Measurements from ENCODE around the gene MXD3. TPM values are rescaled to one million over a fixed set of nuclear protein-coding genes. Genes with fewer than 3 reads are reported as not detected.
"Not testable (repeated sequence)": the region's sequence is repeated elsewhere in the genome, so short reads cannot be mapped to it uniquely, and the experiment has no call there.

Gene MXD3
- total and polyA plus RNA-seq, 2 donors (not counting 3 experiments of a cell fraction or from before 2014, with no cell fraction given) = 38.4 to 44.2 TPM

DNA sequence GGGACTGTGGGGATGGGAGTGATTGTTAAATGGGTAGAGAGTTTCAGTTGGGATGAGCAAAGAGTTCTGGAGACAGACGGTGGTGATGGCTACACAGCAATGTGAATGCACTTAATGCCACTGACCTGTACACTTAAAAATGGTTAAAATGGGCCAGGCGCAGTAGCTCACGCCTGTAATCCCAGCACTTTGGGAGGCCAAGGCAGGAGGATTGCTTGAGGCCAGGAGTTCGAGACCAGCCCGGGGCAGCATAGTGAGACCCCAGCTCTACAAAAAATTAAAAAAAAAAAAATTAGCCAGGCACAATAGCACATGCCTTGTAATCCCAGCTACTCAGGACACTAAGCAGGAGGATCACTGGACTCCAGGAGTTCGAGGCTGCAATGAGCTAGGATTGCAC lies 32.1 kb upstream of the MXD3 start:
- Histone ChIP-seq H3K4me1 (ENCODE audit: control insufficient read depth, extremely low read depth, insufficient read depth, low read length) (no peaks in the 10 kb centered on the region), H3K9ac (replicated peaks; ENCODE audit: extremely low read depth, insufficient read depth, low read length) (no peak overlapping the region), H3K79me2 (ENCODE audit: control insufficient read depth, insufficient read depth, low read length) (peaks cover 56% of the 10 kb centered on the region), H3K4me2 (ENCODE audit: insufficient read depth, low read length) (no peak overlapping the region), H3K27ac (ENCODE audit: insufficient read depth, low read depth, low read length) (no peak overlapping the region), H3K36me3 (ENCODE audit: control insufficient read depth in 2 of 2, extremely low read depth in 1 of 2, insufficient read depth in 2 of 2, low read length in 2 of 2) (peaks cover 8 to 13% of the 10 kb centered on the region in 2 experiments), H2AFZ (ENCODE audit: low read depth, low read length) (no peak overlapping the region), H3K27me3 (ENCODE audit: control insufficient read depth in 2 of 2, insufficient read depth in 2 of 2, low read length in 2 of 2) (no peaks in the 10 kb centered on the region), H3K9me3 (replicated peaks; ENCODE audit: control insufficient read depth, insufficient read depth, low read length) (no peaks in the 10 kb centered on the region), H3K4me3 (replicated peaks in 1 of 3; ENCODE audit: insufficient read depth in 1 of 3, low read depth in 1 of 3, low read length in 3 of 3) (no peak overlapping the region), H3K9me1 (replicated peaks; ENCODE audit: control insufficient read depth, extremely low read depth, insufficient read depth, low read length) (no peaks in the 10 kb centered on the region), H4K20me1 (replicated peaks; ENCODE audit: control insufficient read depth, extremely low read depth, insufficient read depth, low read length) (peaks cover 3% of the 10 kb centered on the region)
- BruUV-seq (replicated peaks) = no TSS peak
- POLR2A ChIA-PET = no interaction called here
- FAIRE-seq = no peak
- DNase-seq (ENCODE audit: low read depth, low spot score) = no peak
- TF ChIP-seq MYC (IDR thresholded peaks at IDR 0.05; ENCODE audit: low read depth, low read length) (no peak), EZH2 (IDR thresholded peaks at IDR 0.05; ENCODE audit: borderline replicate concordance, low read depth, low read length, severe bottlenecking) (no peak), GATA2 (IDR thresholded peaks at IDR 0.05; ENCODE audit: insufficient read depth, insufficient read length, low read depth, low read length) (no peak), POLR2AphosphoS5 (IDR thresholded peaks at IDR 0.05; ENCODE audit: insufficient read depth, low read depth, low read length) (no peak), FOS (IDR thresholded peaks at IDR 0.05; ENCODE audit: borderline replicate concordance, insufficient read depth, low read length) (no peak), JUN (IDR thresholded peaks at IDR 0.05; ENCODE audit: borderline replicate concordance, insufficient read depth, insufficient read length, low read depth) (no peak), POLR2A (IDR thresholded peaks at IDR 0.05; ENCODE audit: low read depth, low read length) (no peak)
- TF ChIP-seq, protein P1, sequence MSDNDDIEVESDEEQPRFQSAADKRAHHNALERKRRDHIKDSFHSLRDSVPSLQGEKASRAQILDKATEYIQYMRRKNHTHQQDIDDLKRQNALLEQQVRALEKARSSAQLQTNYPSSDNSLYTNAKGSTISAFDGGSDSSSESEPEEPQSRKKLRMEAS (IDR thresholded peaks at IDR 0.05; ENCODE audit: insufficient read depth, insufficient read length) = no peak
- TF ChIP-seq, protein P2, sequence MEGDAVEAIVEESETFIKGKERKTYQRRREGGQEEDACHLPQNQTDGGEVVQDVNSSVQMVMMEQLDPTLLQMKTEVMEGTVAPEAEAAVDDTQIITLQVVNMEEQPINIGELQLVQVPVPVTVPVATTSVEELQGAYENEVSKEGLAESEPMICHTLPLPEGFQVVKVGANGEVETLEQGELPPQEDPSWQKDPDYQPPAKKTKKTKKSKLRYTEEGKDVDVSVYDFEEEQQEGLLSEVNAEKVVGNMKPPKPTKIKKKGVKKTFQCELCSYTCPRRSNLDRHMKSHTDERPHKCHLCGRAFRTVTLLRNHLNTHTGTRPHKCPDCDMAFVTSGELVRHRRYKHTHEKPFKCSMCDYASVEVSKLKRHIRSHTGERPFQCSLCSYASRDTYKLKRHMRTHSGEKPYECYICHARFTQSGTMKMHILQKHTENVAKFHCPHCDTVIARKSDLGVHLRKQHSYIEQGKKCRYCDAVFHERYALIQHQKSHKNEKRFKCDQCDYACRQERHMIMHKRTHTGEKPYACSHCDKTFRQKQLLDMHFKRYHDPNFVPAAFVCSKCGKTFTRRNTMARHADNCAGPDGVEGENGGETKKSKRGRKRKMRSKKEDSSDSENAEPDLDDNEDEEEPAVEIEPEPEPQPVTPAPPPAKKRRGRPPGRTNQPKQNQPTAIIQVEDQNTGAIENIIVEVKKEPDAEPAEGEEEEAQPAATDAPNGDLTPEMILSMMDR (IDR thresholded peaks at IDR 0.05; ENCODE audit: extremely low read depth in 1 of 2, insufficient read depth in 1 of 2, low read depth in 1 of 2, low read length in 2 of 2) = no peak
- CTCF ChIA-PET = interaction anchor here (0.7 to 1.8 kb wide), 4 partner anchors 15 to 358 kb away, joined by 3 to 5 read pairs (median 4); no protein-coding TSS in a partner anchor
- intact Hi-C loops (cut with micrococcal nuclease) = no loop called here
- dilution Hi-C loops (cut with MboI; ENCODE audit: extremely low pct_ligation_motif_present, low sequenced_read_pairs) = no loop called here

DNA sequence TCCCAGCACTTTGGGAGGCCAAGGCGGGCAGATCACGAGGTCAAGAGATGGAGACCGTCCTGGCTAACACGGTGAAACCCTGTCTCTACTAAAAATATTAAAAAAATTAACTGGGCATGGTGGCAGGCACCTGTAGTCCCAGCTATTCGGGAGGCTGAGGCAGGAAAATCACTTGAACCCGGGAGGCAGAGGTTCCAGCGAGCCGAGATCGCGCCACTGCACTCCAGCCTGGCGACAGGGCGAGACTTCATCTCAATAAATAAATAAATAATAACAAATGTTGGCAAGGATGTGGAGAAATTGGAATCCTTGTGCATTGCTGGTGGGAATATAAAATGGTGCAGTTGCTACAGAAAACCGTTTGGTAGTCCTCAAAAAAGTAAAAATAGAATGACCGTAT lies 31.3 kb upstream of the MXD3 start:
- H3K9me3 ChIP-seq (replicated peaks; ENCODE audit: control insufficient read depth, insufficient read depth, low read length); H3K4me2 ChIP-seq (ENCODE audit: insufficient read depth, low read length); BruUV-seq (replicated peaks); H3K27me3 ChIP-seq (ENCODE audit: control insufficient read depth in 2 of 2, insufficient read depth in 2 of 2, low read length in 2 of 2); H3K4me3 ChIP-seq (replicated peaks in 1 of 3; ENCODE audit: insufficient read depth in 1 of 3, low read depth in 1 of 3, low read length in 3 of 3); H3K27ac ChIP-seq (ENCODE audit: insufficient read depth, low read depth, low read length); DNase-seq (ENCODE audit: low read depth, low spot score); intact Hi-C loops (cut with micrococcal nuclease); H4K20me1 ChIP-seq (replicated peaks; ENCODE audit: control insufficient read depth, extremely low read depth, insufficient read depth, low read length); H3K4me1 ChIP-seq (ENCODE audit: control insufficient read depth, extremely low read depth, insufficient read depth, low read length); dilution Hi-C loops (cut with MboI; ENCODE audit: extremely low pct_ligation_motif_present, low sequenced_read_pairs); H2AFZ ChIP-seq (ENCODE audit: low read depth, low read length); H3K9ac ChIP-seq (replicated peaks; ENCODE audit: extremely low read depth, insufficient read depth, low read length); POLR2A ChIA-PET; H3K9me1 ChIP-seq (replicated peaks; ENCODE audit: control insufficient read depth, extremely low read depth, insufficient read depth, low read length); FAIRE-seq: not testable (repeated sequence)
- peaks cover 8 to 21% of the 10 kb centered on the region in 2 experiments for H3K36me3 ChIP-seq (ENCODE audit: control insufficient read depth in 2 of 2, extremely low read depth in 1 of 2, insufficient read depth in 2 of 2, low read length in 2 of 2)
- H3K79me2 ChIP-seq (ENCODE audit: control insufficient read depth, insufficient read depth, low read length) = peaks cover 51% of the 10 kb centered on the region
- CTCF ChIA-PET = interaction anchor here (1.1 kb wide), 1 partner anchor 28 kb away, joined by 3 read pairs; no protein-coding TSS in a partner anchor

All from endothelial cell of umbilical vein (primary cell).